Fibroblast of skin of right quadriceps (primary cell): Measurements from ENCODE around the gene TRPM1.

Source experiments
- DNase-seq: peaks from one replicate; pipeline ENCODE4 v3.0.0-alpha.2; 2013

TRPM1 gene

DNA sequence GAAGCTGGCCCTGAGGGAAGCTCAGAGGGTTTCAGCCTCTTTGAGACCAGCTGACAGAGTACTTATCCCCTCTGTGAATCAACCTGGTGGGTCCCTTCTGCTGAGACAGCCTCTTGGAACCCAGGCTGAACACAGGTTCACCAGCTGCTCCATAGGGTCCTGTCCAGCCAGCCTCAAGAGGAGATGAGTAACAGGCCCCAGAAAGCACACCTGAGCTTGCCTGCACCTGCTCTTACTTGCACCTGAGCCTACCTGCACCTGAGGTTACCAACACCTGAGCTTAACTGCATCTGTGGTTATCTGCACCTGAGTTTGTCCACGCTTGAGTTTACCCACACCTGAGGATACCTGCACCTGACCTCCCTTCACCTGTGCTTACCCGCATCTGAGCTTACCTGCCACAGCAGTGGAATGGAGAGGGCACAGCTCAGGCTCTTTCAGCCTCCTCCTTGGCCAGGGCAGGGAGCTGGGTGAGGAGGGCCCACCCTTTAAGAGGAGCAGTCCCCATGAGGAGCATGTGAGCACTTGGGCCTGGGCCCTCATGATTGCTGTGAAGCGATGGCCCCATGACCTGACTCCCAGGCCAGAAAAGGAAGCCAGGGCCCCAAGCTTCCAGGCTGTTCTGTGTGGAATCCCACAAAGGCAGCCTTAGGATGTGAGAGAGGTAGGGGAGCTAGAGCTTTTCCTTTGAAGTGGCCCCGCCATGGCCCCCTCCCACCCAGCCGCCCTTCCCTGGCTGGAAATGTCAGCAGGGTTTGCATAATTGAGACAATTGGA lies at the start of gene TRPM1:
TSS of gene TRPM1 (minus strand) at position 464 of the 777 bp plus-strand sequence. CDS start 20,370 bp downstream, outside the sequence.
- no peak for DNase-seq

DNA sequence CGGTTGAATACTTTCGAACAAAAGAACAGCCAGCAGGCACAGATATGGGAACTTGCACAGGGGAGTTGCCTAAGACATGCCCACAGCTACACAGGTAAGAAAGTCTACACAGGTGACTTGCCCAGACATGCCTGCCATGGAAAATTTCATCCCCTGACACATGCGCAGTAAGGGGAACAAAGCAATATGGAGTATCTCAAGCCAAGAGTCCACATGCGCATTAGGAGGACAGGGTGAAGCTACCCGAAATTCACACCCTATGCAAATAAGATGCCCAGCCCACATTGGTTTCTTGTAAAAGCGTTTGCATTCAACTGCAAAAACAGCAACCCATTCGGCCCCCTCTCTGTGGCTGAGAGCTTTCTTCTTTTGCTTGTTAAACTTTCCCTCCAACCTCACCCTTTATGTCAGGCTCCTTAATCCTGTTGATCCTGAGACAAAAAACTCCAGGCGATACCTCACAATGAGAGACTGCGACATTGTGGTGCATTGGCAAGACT lies 49.3 kb upstream of the TRPM1 start:
- no peak for DNase-seq

- no peak for DNase-seq
Measured at GRCh38 chr15:31149987-31150386, 48.5 kb upstream of the TRPM1 start.

- DNase-seq, result no peak
Measured at GRCh38 chr15:31149088-31149505, 47.6 kb upstream of the TRPM1 start.

GRCh38 chr15:31148297-31149087 lies 47.0 kb upstream of the TRPM1 start:
- no peak for DNase-seq

DNA sequence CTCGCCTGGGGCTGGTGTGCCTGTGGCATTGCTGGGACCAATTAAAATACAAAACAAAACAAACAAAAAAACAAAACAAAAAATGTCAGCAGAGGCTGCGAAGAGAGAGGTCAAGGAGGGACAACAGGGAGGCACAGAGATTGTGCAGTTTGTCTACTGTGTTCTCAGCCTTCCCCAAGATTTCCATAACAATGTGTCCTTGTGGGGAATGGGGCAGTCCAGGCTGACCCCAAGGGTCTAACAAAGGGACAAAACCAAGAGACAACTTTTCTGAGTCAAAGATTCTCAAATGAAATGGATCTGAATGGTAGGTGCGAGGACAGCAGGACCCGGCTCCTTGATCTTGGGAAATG lies 46.4 kb upstream of the TRPM1 start:
- DNase-seq, result no peak

DNA sequence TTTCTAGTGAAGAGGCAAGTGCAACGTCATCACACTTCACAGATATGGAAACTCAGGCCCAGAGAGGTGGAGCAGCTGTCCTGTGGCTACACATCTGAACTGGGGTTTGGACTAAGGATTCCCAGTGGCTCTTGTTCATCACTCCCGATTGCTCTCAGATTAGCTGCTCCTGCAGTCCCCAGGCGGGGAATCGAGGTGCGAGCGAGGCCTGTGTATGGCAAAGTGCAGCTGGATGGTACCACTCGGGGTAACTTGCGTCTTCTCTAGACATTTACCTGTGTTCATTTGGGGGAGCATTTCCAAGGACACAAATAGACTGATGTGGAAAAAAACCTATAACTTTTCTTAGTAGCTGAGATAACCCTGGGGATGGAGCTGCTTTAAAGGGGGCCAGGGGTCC lies 45.9 kb upstream of the TRPM1 start:
- DNase-seq, result no peak

GRCh38 chr15:31145271-31145911 lies 43.9 kb upstream of the TRPM1 start:
- peak; percentile 14 for DNase-seq

- no peak for DNase-seq
Measured at GRCh38 chr15:31141792-31142191, 40.3 kb upstream of the TRPM1 start.

GRCh38 chr15:31136607-31137328 lies 35.2 kb upstream of the TRPM1 start:
- DNase-seq, result no peak

GRCh38 chr15:31136016-31136415 lies 34.5 kb upstream of the TRPM1 start:
- no peak for DNase-seq

GRCh38 chr15:31135523-31135922 lies 34.0 kb upstream of the TRPM1 start:
- no peak for DNase-seq

DNA sequence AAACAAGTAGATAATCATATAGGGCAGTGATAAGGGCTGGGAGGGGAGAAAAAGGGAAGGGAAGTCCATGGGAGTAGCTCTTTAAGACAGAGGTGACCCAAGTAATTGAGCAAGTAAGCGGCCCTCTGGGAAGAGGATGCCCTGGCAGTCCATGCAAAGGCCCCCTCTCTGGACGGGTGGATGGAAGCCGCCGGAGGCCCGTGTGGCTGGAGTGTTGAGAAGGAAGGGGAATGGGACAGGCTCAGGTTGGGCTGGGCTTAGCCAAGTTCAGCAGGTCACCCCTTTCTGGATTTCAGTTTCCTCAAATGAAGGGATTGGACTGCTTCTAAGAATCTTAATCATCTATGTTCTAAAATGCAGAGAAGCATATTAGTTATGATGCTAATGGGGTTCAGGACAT lies 32.4 kb upstream of the TRPM1 start:
- no peak for DNase-seq

GRCh38 chr15:31131853-31132375 lies 30.4 kb upstream of the TRPM1 start:
- DNase-seq, result no peak

DNA sequence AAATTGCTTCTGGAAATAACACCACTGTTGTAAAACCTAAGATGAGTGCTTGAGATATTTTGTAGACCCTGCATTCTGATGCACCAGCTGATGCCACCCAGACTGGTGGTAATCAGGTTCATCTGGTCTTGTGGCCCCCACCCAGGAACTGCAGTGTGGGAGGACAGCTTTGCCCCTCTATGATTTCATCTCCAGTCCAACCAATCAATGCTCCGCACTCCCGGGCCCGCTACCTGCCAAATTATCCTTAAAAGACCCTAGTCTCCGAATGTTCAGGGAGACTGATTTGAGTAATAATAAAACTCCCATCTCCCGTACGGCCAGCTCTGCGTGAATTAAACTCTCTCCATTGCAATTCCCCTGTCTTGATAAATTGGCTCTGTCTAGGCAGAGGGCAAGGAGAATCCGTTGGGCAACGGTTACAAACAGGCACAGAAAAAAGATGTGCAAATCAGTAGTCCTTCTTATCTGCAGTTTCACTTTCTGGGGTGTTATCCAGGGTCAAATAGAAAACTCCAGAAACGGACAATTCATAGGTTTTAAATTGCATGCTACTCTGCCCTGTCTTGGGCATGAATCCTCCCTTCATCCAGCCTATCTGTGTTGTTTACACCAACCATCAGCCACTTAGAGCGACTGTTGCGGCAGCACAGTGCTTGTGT lies 29.2 kb upstream of the TRPM1 start:
- no peak for DNase-seq

DNA sequence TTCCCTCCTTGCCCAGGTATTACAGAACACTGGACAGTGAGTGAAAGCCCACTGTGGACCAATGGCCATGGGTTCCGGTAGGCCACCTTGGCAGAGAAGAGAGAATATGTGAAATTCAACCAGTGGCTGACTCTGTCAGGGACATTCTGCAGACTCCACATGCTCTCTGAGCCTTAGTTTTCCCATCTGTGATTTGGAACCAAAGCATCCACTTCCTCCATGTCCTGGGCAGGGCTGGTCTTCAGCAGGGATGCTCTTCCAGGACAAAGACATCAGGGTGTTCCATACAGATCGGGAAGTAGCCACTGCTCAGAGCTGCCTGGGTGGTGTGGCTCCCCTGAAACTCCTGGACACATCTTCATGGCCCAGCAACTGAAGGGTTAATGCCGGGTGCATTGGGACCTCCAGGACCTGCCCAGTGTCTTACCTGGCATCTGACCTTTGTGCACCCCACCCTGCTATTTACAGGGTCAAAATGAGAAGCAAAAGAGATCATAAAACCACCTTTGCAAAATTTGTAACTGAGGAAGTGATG lies 28.3 kb upstream of the TRPM1 start:
- no peak for DNase-seq

- peak; percentile 49 for DNase-seq
Measured at GRCh38 chr15:31128919-31129768, 27.6 kb upstream of the TRPM1 start.

GRCh38 chr15:31128477-31128876 lies 27.0 kb upstream of the TRPM1 start:
- no peak for DNase-seq

DNA sequence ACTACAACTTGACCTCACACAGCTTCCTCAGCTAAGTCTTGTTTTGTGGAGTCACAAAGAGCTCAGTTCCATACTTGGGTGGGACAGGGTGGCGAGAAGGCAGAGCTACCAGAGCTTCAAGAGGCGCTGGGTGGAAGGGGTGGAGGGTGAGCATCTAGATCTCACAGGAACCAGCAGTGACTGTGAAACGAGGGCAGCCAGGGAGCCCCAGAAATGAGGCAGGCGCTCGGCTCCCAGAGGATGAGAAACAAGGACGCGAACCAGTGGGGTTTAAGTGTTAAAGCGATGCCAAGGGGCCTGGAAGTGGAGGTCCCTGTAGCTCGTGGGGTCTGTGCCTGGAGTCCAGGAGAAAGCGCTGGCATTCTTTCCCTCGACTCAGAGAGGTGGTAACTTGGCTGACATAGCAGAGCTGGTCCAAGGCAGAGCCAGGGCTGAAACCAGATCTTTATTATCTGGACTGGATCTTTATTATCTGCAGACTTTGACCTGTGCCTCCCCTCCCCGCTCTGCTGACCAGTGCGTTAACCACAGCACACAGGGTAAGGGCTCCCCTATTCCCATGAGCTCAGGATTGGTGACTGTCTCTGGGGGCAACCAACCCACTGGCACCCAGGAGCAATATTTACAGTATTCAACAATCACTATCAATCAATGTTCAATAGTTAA lies 26.2 kb upstream of the TRPM1 start:
- DNase-seq, result no peak

DNA sequence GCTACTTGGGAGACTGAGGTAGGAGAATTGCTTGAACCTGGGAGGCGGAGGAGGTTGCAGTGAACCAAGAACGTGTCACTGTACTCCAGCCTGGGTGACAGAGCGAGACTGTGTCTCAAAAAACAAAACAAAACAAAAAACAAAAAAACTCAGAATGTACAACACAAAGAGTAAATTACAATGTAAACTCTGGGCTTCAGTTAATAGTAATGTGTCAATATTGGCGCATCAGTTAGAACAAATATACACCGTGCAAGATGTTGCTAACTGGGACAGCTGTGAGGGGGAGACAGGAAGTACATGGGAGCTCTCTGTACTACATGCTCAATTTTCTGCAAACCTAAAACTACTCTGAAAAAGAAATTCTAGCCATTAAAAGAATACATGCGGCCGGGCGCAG lies 23.5 kb upstream of the TRPM1 start:
- DNase-seq, result no peak
